KBM-7 (cell line): Measurements from ENCODE around the gene AK6.
"Not testable (repeated sequence)": the region's sequence is repeated elsewhere in the genome, so short reads cannot be mapped to it uniquely, and the experiment has no call there.

Experiments
- DNase-seq: peaks from one replicate; pipeline ENCODE4 v3.0.0-alpha.2; 2015
- in situ Hi-C: fragments of 300-500 bp; cut with MboI; formaldehyde crosslinking; loops from 2 replicates; pipeline ENCODE4 v1.14.3; 2020; ENCODE audit warnings: low sequenced_read_pairs, low pct_unique_long_range_greater_than_20kb, mixed read lengths

Gene AK6

GRCh38 chr5:69369340-69370121 lies at the start of gene AK6, which contains the start of the genes RAD17 and TAF9:
TSS of gene AK6 (minus strand) at chr5:69369520. CDS start at chr5:69369490, 30 bp downstream.
TSS of gene RAD17 (plus strand) at chr5:69369818. CDS start at chr5:69372209, 2,391 bp downstream.
TSS of gene TAF9 (minus strand) at chr5:69369520. CDS start at chr5:69365737, 3,783 bp downstream.
- in situ Hi-C loops: no loop called here
- peak; percentile 95 for DNase-seq

- in situ Hi-C loops: no loop called here
- no peak for DNase-seq
Measured at GRCh38 chr5:69418554-69418953, 49.2 kb upstream of the AK6 start.

- in situ Hi-C loops: no loop called here
- no peak for DNase-seq
Measured at GRCh38 chr5:69416699-69417098, 47.4 kb upstream of the AK6 start.

GRCh38 chr5:69416180-69416579 lies 46.9 kb upstream of the AK6 start:
- DNase-seq: no peak
- in situ Hi-C loops: no loop called here

- in situ Hi-C loops: no loop called here
- DNase-seq: no peak
Measured at GRCh38 chr5:69415584-69415958, 46.3 kb upstream of the AK6 start.

- no peak for DNase-seq
- in situ Hi-C loops: no loop called here
Measured at GRCh38 chr5:69414885-69415583, 45.7 kb upstream of the AK6 start, which contains the start of gene MARVELD2. TSS of gene MARVELD2 (plus strand) at chr5:69415116. CDS start at chr5:69419386, 4,270 bp downstream.

GRCh38 chr5:69404659-69405330 lies 35.5 kb upstream of the AK6 start:
- DNase-seq: peak; percentile 33

GRCh38 chr5:69378376-69378775 lies 9.1 kb upstream of the AK6 start:
- in situ Hi-C loops: no loop called here
- no peak for DNase-seq

More at GRCh38 chr5:69404659-69405330, 35.5 kb upstream of the AK6 start:
- in situ Hi-C loops: no loop called here

GRCh38 chr5:69374911-69375446 lies 5.7 kb upstream of the AK6 start:
- in situ Hi-C loops: no loop called here
- DNase-seq: no peak

- no peak for DNase-seq
- in situ Hi-C loops: no loop called here
Measured at GRCh38 chr5:69372394-69372793, 3.1 kb upstream of the AK6 start.

GRCh38 chr5:69370335-69370734 lies 1.0 kb upstream of the AK6 start:
- DNase-seq: peak; percentile 16
- in situ Hi-C loops: not testable (repeated sequence)

- peak; percentile 53 for DNase-seq
- in situ Hi-C loops: no loop called here
Measured at GRCh38 chr5:69368458-69369339, 621 bp downstream of the AK6 start.

GRCh38 chr5:69367697-69368279 lies 1.5 kb downstream of the AK6 start:
- peak; percentile 22 for DNase-seq
- in situ Hi-C loops: no loop called here

- in situ Hi-C loops: no loop called here
- DNase-seq: no peak
Measured at GRCh38 chr5:69364850-69365249, 4.5 kb downstream of the AK6 start.

GRCh38 chr5:69364414-69364813 lies 4.9 kb downstream of the AK6 start:
- in situ Hi-C loops: no loop called here
- DNase-seq: peak; percentile 51

- no peak for DNase-seq
Measured at GRCh38 chr5:69360442-69360841, 8.9 kb downstream of the AK6 start.

GRCh38 chr5:69359699-69360098 lies 9.6 kb downstream of the AK6 start:
- no peak for DNase-seq
- in situ Hi-C loops: no loop called here

More at GRCh38 chr5:69360442-69360841, 8.9 kb downstream of the AK6 start:
- in situ Hi-C loops: no loop called here

GRCh38 chr5:69350664-69351063 lies 18.7 kb downstream of the AK6 start:
- in situ Hi-C loops: no loop called here
- no peak for DNase-seq
